HG03108 (cell line): ENCODE measurements around the gene MKKS.

Source experiments
- ATAC-seq: cut with Tn5 transposase; IDR thresholded peaks from one replicate; pipeline ENCODE4 v1.9.1; 2021; ENCODE audit warnings: moderate library complexity; ENCODE audit not compliant: unreplicated experiment

The MKKS gene

GRCh38 chr20:10433623-10434466, at the start of gene MKKS:
MKKS (minus strand) TSS chr20:10434222; CDS start chr20:10413514, 20,708 bp downstream.
- peak; percentile 41 for ATAC-seq

GRCh38 chr20:10483691-10484090, 49.7 kb upstream of the MKKS start:
- ATAC-seq = no peak

GRCh38 chr20:10481676-10482075, 47.7 kb upstream of the MKKS start:
- ATAC-seq = no peak

- ATAC-seq = no peak
These were observed 44.9 kb upstream of the MKKS start for GRCh38 chr20:10478930-10479329.

- ATAC-seq = peak; percentile 50
These were observed 44.2 kb upstream of the MKKS start for GRCh38 chr20:10478205-10478604.

- peak; percentile 77 for ATAC-seq
These were observed 42.3 kb upstream of the MKKS start for GRCh38 chr20:10476319-10476724.

GRCh38 chr20:10475225-10475624, 41.2 kb upstream of the MKKS start:
- no peak for ATAC-seq

GRCh38 chr20:10474606-10475184, 40.7 kb upstream of the MKKS start:
- no peak for ATAC-seq

GRCh38 chr20:10472871-10473270, 38.8 kb upstream of the MKKS start:
- no peak for ATAC-seq

GRCh38 chr20:10470276-10470675, 36.3 kb upstream of the MKKS start:
- ATAC-seq = no peak

GRCh38 chr20:10469599-10469998, 35.6 kb upstream of the MKKS start:
- peak; percentile 52 for ATAC-seq

- ATAC-seq = no peak
These were observed 35.0 kb upstream of the MKKS start for GRCh38 chr20:10469056-10469455.

- no peak for ATAC-seq
These were observed 34.4 kb upstream of the MKKS start for GRCh38 chr20:10468340-10468845.

- ATAC-seq = no peak
These were observed 33.8 kb upstream of the MKKS start for GRCh38 chr20:10467681-10468339.

GRCh38 chr20:10466855-10467254, 32.8 kb upstream of the MKKS start:
- no peak for ATAC-seq

- no peak for ATAC-seq
These were observed 32.3 kb upstream of the MKKS start for GRCh38 chr20:10466325-10466724.

- no peak for ATAC-seq
These were observed 31.1 kb upstream of the MKKS start for GRCh38 chr20:10465135-10465534.

- no peak for ATAC-seq
These were observed 29.6 kb upstream of the MKKS start for GRCh38 chr20:10463622-10464021.

GRCh38 chr20:10462516-10462915, 28.5 kb upstream of the MKKS start:
- no peak for ATAC-seq

- no peak for ATAC-seq
These were observed 27.5 kb upstream of the MKKS start for GRCh38 chr20:10461495-10461894.

- ATAC-seq = no peak
These were observed 20.2 kb upstream of the MKKS start for GRCh38 chr20:10454151-10454750.
